Measurements from ENCODE around the gene CLRN3. TPM values are rescaled to one million over a fixed set of nuclear protein-coding genes. Genes with fewer than 3 reads are reported as not detected.

Gene CLRN3
- not detected in 2 replicates for total RNA-seq (2021; fragmentation: NEBNext Ultra II Directional; extraction: Animal tissue kit (Norgen Biotek cat#: 25700))
- not detected in 2 replicates for polyA plus RNA-seq (2011; rRNA removed)
- not detected for polyA plus RNA-seq (2011; cell fraction: cytosol; rRNA removed)
- polyA plus RNA-seq (2011; cell fraction: nucleus; rRNA removed): not detected
- polyA plus RNA-seq (2012, experiment 1 of 2): not detected in 4 replicates
- not detected for polyA plus RNA-seq (2012, experiment 2 of 2)
- polyA plus RNA-seq (2013, experiment 1 of 2): not detected
- not detected for polyA plus RNA-seq (2013, experiment 2 of 2)
- 0.16 TPM in 1 of 2 replicates, not detected in the other for polyA minus RNA-seq (2011; rRNA and poly(A)+ RNA removed)
- polyA minus RNA-seq (2011; cell fraction: cytosol; rRNA and poly(A)+ RNA removed): not detected
- not detected for polyA minus RNA-seq (2011; cell fraction: nucleus; rRNA and poly(A)+ RNA removed)
- long read RNA-seq, experiment 1: 0 reads
- long read RNA-seq, experiment 2: 0 reads

DNA sequence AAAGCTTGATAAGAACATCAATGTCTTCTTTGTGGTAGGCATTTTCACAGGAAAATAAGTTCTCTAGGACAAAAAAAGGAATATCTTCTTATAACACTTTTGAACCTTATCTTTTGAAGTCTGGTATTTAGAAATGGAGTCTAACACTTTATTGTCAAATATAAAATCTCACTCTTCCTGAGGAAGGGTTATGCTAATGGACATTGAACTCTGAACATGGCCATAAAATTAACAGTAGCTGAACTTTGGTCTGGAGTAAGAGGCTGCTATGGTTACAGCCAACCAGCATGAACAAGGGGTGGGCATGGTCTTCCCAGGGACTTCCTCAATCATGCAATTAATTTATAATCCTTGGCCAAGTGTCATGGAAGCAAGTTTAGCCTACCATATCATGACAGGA lies at the start of gene CLRN3:
Gene CLRN3, minus strand, starts transcription at position 199 of the 400 bp plus-strand sequence. Its CDS starts 157 bp downstream, at position 42.
- Histone ChIP-seq H4K20me1 (replicated peaks in 1 of 2; ENCODE audit: control insufficient read depth in 1 of 2, insufficient read depth in 2 of 2, low read length in 2 of 2) (no peaks in the 10 kb centered on the region), H2BK12ac (ENCODE audit: low read depth, low read length) (no peak within 1 kb of the TSS), H2BK20ac (ENCODE audit: low read length) (no peak within 1 kb of the TSS), H2AK5ac (ENCODE audit: low read depth, low read length) (no peak within 1 kb of the TSS), H2AFZ (ENCODE audit: low read length) (no peak within 1 kb of the TSS), H2BK15ac (ENCODE audit: low read length) (no peak within 1 kb of the TSS), H3K79me1 (ENCODE audit: low read depth, low read length) (no peaks in the 10 kb centered on the region), H3K27ac (ENCODE audit: low read depth, low read length) (no peak within 1 kb of the TSS), H4K91ac (replicated peaks; ENCODE audit: insufficient read length, low read length) (no peak within 1 kb of the TSS), H3K9ac (replicated peaks in 1 of 4; ENCODE audit: extremely low read depth in 1 of 4, low read depth in 3 of 4, low read length in 3 of 4) (no peak within 1 kb of the TSS), H2BK5ac (ENCODE audit: low read depth, low read length) (no peak within 1 kb of the TSS), H3K79me2 (ENCODE audit: control insufficient read depth in 1 of 2, insufficient read depth in 2 of 2, low read length in 2 of 2) (no peaks in the 10 kb centered on the region), H3K4ac (replicated peaks; ENCODE audit: insufficient read length, low read depth, low read length) (no peak within 1 kb of the TSS), H3K4me2 (ENCODE audit: insufficient read depth in 1 of 2, low read depth in 2 of 2, low read length in 2 of 2) (no peak within 1 kb of the TSS), H3K18ac (ENCODE audit: extremely low read depth, low read length) (no peak within 1 kb of the TSS), H4K8ac (ENCODE audit: extremely low read depth, insufficient read depth, low read length) (no peak within 1 kb of the TSS), H3K23me2 (ENCODE audit: low read depth, low read length) (no peaks in the 10 kb centered on the region), H3K36me3 (ENCODE audit: control insufficient read depth in 2 of 4, insufficient read depth in 4 of 4, low read length in 3 of 4) (no peaks in the 10 kb centered on the region), H3K27me3 (replicated peaks in 1 of 4; ENCODE audit: control insufficient read depth in 3 of 4, extremely low read depth in 1 of 4, insufficient read depth in 3 of 4, low read length in 3 of 4) (no peaks in the 10 kb centered on the region), H3K23ac (ENCODE audit: insufficient read length) (no peak within 1 kb of the TSS), H2BK120ac (replicated peaks; ENCODE audit: low read depth, low read length) (no peak within 1 kb of the TSS), H3K56ac (replicated peaks; ENCODE audit: insufficient read length, low read depth, low read length) (no peak within 1 kb of the TSS), H3K4me3 (ENCODE audit: extremely low read depth in 1 of 4, insufficient read depth in 2 of 4, low read depth in 3 of 4, low read length in 4 of 4) (no peak within 1 kb of the TSS), H4K5ac (ENCODE audit: insufficient read length, low read depth, low read length) (no peak within 1 kb of the TSS), H3K9me3 (ENCODE audit: insufficient read depth in 2 of 2, low read depth in 1 of 2, low read length in 1 of 2) (no peaks in the 10 kb centered on the region), H3K4me1 (replicated peaks in 1 of 4; ENCODE audit: control insufficient read depth in 3 of 4, insufficient read depth in 4 of 4, low read length in 3 of 4) (no peaks in the 10 kb centered on the region), H3K14ac (ENCODE audit: insufficient read length) (no peak within 1 kb of the TSS)
- POLR2A ChIA-PET (ENCODE audit: partially characterized antibody): no interaction called here
- no peak for FAIRE-seq
- CTCF ChIA-PET (ENCODE audit: partially characterized antibody): interaction anchor here (1.9 kb wide), 1 partner anchor 14 kb away, joined by 7 read pairs; the partner anchor contains the start of gene PTPRE
- TF ChIP-seq CHD1 (IDR thresholded peaks at IDR 0.05; ENCODE audit: low read depth, low read length) (no peak), SIRT6 (IDR thresholded peaks at IDR 0.05; ENCODE audit: low read length) (no peak)
- no peak for DNase-seq (ENCODE audit: low read depth in 1 of 2, low spot score in 2 of 2)

All from H1 (cell line).